Activated CD4-positive, alpha-beta T cell treated with anti-CD3 and anti-CD28 coated beads, Interleukin-2, Interleukin-4, amounts not matched to agents 100 ng/mL and 50 ng/mL, durations not matched to agents 16 hours and 8 hours (primary cell): ENCODE results near the gene RAB31.

Experiments used
- DNase-seq: peaks from one replicate; pipeline ENCODE4 v3.0.0-alpha.2; 2020; ENCODE audit warnings: low spot score

RAB31 gene

GRCh38 chr18:9865764-9866490, 157.8 kb downstream of the RAB31 start:
- no peak for DNase-seq

GRCh38 chr18:9866627-9867026, 158.5 kb downstream of the RAB31 start:
- no peak for DNase-seq

- no peak for DNase-seq
These were observed 159.0 kb downstream of the RAB31 start for GRCh38 chr18:9867071-9867594.

GRCh38 chr18:9868857-9869714, 161.0 kb downstream of the RAB31 start:
- DNase-seq: no peak

- peak; percentile 28 for DNase-seq
These were observed 161.8 kb downstream of the RAB31 start for GRCh38 chr18:9869715-9870430.

GRCh38 chr18:9870431-9871008, 162.4 kb downstream of the RAB31 start:
- DNase-seq: no peak

- DNase-seq: no peak
These were observed 163.2 kb downstream of the RAB31 start for GRCh38 chr18:9871244-9871746.

- no peak for DNase-seq
These were observed 164.7 kb downstream of the RAB31 start for GRCh38 chr18:9872823-9873222.

- DNase-seq: no peak
These were observed 166.6 kb downstream of the RAB31 start for GRCh38 chr18:9874728-9875127.

- no peak for DNase-seq
These were observed 168.2 kb downstream of the RAB31 start for GRCh38 chr18:9876212-9876866.

- DNase-seq: peak; percentile 38
These were observed 169.0 kb downstream of the RAB31 start for GRCh38 chr18:9876867-9877654.

- no peak for DNase-seq
These were observed 169.5 kb downstream of the RAB31 start for GRCh38 chr18:9877655-9878014.

- no peak for DNase-seq
These were observed 170.0 kb downstream of the RAB31 start for GRCh38 chr18:9878095-9878494.

- DNase-seq: no peak
These were observed 170.7 kb downstream of the RAB31 start for GRCh38 chr18:9878783-9879242.

GRCh38 chr18:9884090-9884489, 176.0 kb downstream of the RAB31 start:
- DNase-seq: no peak

- no peak for DNase-seq
These were observed 176.5 kb downstream of the RAB31 start for GRCh38 chr18:9884532-9885140.

- no peak for DNase-seq
These were observed 177.3 kb downstream of the RAB31 start, which contains the start of gene TXNDC2 for GRCh38 chr18:9885170-9886004. Gene TXNDC2 (plus strand): TSS chr18:9885973. CDS start chr18:9886681, 708 bp downstream.

- DNase-seq: no peak
These were observed 177.9 kb downstream of the RAB31 start for GRCh38 chr18:9886005-9886348.

- no peak for DNase-seq
These were observed 179.9 kb downstream of the RAB31 start for GRCh38 chr18:9887992-9888391.
